ENCODE data around the gene CASK.

The CASK gene, protein sequence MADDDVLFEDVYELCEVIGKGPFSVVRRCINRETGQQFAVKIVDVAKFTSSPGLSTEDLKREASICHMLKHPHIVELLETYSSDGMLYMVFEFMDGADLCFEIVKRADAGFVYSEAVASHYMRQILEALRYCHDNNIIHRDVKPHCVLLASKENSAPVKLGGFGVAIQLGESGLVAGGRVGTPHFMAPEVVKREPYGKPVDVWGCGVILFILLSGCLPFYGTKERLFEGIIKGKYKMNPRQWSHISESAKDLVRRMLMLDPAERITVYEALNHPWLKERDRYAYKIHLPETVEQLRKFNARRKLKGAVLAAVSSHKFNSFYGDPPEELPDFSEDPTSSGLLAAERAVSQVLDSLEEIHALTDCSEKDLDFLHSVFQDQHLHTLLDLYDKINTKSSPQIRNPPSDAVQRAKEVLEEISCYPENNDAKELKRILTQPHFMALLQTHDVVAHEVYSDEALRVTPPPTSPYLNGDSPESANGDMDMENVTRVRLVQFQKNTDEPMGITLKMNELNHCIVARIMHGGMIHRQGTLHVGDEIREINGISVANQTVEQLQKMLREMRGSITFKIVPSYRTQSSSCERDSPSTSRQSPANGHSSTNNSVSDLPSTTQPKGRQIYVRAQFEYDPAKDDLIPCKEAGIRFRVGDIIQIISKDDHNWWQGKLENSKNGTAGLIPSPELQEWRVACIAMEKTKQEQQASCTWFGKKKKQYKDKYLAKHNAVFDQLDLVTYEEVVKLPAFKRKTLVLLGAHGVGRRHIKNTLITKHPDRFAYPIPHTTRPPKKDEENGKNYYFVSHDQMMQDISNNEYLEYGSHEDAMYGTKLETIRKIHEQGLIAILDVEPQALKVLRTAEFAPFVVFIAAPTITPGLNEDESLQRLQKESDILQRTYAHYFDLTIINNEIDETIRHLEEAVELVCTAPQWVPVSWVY

DNA sequence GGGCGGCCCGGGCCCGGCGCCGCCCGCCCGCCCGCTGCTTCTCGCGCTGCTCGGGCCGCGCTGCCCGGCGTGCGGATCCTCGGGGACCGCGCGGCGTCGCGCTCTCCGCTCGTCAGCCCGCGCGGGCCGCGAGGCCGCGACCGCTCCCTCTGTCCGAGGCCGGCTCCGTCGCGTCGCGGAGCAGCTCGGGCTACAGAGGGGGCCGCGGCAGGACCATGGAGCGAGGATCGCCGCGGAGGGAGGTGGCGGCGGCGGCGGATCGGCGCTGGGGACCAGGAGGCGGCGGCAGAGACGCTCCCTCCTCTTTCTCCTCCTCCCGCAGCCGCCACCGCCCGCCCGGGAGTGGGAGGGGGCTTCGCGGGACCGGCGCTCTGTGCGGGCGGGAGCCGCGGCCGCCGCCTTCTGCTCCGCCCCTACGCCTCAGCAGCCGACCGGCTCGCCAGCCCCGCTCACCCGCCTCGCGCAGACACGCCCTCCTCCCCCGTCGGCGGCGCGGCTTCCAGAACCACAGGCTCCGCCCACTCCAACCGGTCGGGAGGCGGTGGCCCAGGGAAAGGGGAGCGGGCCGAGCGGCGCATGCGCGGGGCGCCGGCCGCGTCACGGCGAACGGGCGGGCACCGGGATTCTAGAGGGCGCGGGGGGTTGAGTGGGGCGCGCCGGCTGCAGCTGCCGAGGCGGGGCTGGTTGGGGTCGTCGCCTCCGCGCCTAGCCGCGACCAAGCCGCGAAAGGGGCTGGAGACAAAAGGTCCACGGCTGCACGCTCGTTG, at the start of gene CASK:
Gene CASK, minus strand, starts transcription at position 344 of the 767 bp plus-strand sequence. CDS start 566 bp downstream, outside the sequence.
- peak; percentile 88 for DNase-seq

DNA sequence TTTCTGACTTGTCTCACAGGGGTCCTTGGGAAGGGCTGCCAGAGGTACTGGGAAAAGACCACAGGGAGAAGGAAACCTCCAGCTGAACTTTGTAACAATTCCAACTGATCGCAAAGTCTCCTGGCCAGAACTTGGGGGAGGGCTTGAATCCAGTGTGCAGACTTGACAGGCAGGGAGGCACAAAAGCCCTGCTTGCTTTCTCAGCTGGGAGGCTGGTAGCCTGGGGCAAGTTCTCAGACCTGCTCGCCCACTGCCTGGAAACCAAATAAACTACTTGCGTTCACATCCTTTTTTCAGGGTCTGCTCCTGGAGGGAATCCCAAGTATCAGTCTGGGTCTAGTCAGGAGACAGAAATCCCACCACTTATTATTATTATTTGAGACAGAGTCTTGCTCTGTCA, 48.0 kb upstream of the CASK start:
- DNase-seq = no peak

DNA sequence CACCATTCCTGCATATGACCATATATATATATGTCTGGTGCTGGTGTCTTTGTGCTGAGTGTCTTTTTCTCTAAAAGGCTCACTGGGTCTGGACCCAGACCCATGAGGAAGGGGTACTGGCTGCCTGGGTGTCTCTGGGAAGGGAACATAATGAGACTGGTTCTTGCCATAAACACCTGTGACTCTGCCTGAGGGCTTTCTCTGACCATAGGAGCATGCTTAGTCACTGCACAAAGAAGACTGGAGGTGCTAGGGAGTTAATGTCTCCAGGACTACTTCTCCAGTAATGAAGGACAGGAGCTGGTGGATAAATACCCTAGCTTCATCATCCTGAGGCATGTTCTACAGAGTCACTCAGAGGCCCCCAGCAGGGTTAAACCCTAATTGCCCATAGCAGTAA, 47.1 kb upstream of the CASK start:
- no peak for DNase-seq

DNA sequence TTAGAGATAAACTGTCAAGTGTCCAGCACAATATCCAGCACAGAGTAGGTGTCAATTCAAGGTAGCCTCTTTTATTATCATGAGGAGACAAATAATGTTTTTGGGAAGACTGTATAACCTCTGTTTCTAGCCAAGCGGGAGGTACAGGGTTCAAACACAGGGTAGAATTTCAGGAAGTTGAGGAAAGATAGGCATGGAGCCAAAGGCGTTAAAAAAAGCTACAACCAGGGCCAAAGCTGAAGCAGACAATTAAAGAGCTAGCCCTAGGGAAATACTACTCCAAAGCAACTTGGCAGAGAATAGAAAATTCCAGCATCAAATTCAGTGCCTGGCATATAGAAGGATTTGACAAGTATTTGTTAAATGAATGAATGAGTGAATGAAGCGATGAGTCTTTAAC, 40.0 kb upstream of the CASK start:
- DNase-seq = no peak

DNA sequence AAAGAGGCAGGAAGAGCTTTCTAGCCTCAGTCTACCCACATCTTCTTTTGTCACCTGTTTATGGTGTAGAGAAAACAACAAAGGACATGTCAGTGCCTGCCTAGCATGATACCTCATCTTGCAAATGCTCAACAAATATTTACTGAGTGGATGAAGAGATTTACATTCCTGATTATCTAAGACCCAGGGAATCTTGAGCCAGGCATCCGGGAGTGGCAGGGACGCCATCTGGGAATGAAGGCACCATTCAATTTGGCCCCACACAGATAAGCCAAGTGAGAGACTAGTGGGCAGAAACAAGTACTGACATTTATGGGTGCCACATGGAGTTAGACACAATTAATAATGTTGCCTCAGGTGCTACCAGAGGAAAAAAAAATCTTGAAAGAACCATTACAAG, 36.8 kb upstream of the CASK start:
- no peak for DNase-seq

DNA sequence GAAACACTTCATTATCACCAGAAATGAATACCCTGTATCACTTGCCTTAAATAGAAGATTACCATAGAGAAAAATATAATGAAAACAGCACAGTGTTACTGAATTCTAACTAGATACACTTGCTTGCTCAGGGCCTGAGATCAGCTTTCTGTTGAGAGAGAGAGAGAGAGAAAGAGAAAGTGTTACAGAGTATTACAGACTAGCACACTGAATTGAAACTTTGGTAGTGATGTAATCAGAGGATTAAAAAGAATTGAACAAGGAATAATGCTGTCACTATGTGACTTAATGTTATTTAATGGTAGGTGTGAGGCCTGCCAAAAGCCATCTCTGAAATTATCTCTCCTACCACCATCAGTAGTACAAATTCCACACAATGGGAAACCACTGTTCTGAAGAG, 35.5 kb upstream of the CASK start:
- no peak for DNase-seq

DNA sequence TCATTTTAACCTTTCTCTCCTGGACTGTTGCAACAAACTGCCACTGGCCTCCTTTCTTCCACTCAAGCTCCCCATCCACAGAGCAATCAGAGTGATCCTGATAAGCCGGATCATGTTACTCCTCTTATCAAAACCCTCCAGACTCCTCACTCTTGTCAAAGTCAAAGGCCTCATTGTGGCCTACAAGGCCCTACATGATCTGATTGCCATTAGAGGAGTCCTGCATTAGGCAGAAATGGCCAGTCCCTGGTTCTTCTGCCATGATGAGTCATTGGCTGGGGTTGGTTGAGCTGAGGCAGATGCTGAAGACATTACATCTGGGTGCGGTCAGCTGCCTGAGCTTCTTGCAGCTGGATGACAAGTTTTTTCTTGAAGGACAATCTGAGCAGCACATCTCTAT, 32.7 kb upstream of the CASK start:
- no peak for DNase-seq

DNA sequence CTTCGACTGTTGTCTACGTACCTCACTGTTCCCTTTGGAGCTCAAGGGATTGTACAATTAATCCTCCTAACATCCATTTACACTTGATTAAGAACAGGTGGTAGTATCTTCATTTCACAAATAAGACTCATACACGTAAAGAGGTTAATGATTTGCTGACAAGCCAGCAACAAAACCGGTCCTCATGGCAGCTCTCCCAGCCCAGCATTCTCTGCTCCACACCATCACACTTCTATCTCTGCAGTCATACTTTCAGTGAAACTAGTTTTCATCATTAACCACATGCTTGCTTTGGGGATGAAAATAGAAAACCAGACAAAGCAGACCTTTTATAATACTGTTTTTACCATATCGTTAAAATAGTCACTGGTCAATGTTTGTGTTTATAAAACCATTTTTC, 28.7 kb upstream of the CASK start:
- no peak for DNase-seq

DNA sequence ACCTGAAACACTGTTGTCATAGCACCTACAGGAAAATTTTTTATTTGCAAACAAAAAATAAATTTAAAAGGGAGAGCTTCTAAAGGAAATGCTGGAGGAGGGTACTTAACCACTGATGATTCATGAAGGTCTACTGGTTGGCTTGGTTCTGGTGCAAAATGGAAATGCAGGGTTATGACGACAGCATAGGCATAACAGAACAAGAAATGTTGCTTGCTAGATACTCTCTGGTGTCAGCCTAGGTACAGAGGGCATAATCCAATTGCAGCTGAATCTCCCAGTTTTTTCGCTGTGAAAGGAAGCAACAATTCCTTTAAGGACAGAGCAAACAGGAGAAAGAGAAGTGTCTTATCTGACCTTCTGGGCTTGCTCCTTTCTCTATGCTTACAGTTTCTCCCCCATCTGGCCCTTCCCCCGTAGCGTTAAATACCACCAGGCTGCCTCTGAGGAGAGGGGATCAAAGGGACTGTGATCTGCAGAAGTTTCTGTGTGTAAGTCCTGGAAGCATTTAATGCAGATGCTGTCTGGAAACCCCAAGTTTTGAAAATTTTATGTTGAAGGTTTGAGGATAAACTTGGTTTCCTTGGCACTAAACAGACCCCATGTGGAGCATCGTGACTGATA, 23.7 kb upstream of the CASK start:
- DNase-seq = no peak

DNA sequence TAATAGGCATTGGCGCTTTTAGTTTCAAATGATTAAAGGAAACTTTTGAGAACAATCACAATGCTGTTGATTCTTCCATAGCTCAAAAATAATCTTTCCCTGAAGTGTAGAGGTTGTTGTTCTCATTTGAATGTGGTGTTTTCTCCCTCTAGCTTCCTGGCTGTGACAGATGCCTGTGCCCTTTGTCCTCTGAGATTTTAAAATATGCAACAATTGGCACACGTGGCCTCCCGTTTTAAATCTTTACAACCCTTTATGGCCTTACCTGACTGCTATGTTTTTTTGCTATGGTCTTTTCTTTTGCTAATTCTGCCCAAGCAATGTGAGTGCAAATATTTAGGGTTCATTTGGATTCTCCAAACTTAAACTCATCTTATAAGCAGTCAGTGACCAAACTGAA, 22.9 kb upstream of the CASK start:
- DNase-seq = no peak

DNA sequence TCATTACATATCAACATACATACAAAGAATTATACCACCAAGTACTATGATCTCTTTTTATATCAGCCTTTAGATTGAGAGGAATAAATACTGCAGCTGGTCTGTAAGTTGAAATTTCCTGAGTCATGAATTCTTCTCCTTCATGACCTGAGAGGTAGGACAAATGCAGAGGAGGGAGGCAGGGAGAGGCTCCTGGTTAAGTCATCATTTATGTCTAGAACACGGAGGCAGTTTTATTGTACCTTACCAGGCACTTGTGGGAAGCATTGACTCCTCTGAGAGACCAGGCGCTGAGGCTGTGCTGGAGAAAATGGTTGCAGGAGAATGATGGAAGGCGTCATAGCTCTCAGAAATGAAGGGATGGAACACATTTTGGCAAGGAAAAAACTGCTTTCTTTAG, 12.5 kb upstream of the CASK start:
- no peak for DNase-seq

DNA sequence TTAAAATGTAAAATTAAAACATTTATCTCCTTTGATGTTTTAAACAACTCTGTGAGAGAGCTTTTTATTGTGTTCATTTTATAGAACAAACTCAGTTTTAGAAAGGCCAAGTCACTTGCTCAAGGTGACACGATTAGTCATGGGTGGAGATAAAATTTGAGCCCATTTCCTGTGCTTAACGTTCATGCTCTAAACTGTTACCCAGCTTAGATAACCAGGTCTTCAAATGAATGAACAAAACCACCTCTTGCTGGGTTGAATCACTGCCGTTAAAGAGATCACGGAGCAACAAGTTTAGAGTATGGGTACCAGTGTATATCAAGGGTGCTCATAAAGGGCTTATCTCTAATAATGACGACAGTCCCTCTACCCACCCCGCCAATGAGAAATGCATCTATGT, 10.2 kb upstream of the CASK start:
- no peak for DNase-seq

DNA sequence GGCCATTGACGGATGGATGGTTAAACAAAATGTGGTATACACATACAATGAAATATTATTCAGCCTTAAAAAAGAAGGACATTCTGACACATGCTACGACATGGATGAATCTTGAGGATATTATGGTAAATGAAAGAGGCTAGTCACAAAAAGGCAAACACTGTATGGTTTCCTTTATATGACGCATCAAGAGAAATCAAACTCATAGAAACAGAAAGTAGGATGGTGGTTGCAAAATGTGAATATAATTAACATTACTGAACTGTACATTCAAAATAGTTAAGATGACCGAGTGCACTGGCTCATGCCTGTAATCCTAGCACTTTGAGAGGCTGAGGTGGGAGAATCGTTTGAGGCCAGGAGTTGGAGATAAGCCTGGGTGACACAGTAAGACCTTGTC, 9.5 kb upstream of the CASK start:
- DNase-seq = no peak

DNA sequence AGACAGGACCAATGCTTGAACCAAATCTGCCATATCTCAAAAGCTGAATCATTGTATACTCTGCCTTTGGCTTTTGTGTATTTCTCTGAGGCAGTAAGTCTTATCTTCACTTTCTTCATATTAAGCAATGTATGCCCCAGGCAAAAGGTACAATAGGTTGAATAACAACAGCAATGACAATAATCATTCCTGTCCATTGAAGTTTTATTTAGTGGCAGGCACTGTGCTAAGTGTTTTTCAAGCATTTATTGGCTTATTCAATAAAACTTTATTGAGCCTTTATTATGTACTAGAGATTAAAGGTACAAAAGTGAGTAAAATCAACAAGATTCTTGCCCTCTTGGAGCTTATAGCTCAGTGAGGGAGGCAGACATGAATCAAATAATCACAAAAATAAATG, 8.2 kb upstream of the CASK start:
- DNase-seq = no peak

DNA sequence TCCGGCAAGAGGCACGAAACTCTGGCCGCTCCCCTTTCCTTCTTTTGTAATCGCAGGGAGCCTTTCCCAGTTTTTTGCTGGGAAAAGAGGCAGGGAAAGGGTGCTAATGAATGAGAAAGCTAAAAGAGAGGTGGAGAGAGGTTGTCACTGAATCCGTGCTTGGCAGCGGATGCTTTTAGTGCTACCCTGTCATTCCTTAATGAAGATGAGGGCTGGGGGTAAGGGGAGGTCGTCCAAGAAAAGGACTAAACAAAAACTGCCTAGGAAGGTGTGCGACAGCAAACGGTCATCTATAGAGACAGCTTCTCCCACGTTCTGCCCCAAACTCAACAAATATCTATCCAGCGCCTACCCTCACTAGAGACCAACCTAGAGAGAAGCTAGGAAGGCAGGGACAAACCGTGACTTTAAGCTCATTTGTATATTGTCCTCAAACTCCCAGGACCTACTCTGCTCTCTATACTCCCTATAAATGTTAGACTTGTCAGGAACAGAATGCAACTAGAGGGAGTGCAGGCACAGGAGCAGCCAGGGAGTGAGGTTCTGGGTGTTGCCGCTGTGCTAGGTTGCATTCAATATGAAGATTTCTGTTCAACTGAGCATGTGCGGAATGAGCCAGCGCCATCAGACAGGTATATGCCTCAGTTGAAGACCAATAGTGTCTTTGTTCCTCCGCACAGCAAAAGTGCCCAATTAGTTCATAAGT, 777 bp upstream of the CASK start:
- DNase-seq = peak; percentile 26

DNA sequence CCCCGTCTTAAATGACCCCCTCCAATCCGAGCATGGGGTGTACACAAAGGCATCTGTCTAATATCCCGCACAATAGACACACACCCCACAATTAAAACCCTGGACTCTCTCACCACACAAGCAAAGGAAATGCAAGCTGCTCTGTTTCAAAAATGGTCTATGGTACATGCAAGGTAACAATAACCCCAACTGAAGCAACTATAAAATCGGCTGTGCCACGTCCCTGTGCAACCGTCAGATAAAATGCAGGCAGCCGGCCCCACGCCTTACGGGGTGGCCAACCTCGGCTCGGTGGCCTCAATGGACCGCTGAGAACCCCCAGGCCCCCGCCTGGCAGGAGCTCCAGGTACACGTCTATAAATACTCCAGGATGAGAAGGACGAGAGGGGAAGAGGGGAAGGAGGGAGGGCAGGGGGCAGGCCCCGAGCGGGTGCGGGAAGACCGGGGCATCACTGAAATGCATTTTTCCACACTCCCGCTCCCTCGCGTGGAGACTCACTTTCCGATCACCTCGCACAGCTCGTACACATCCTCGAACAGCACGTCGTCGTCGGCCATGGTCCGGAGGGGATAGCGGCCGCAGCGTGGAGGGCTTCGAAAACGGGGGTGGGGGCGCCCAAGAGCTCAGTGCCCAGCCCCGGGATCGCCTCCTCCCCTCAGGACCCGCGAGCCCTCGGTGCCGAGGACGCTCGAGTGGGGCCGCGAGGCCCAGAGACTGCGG, 763 bp downstream of the CASK start:
- peak; percentile 10 for DNase-seq

DNA sequence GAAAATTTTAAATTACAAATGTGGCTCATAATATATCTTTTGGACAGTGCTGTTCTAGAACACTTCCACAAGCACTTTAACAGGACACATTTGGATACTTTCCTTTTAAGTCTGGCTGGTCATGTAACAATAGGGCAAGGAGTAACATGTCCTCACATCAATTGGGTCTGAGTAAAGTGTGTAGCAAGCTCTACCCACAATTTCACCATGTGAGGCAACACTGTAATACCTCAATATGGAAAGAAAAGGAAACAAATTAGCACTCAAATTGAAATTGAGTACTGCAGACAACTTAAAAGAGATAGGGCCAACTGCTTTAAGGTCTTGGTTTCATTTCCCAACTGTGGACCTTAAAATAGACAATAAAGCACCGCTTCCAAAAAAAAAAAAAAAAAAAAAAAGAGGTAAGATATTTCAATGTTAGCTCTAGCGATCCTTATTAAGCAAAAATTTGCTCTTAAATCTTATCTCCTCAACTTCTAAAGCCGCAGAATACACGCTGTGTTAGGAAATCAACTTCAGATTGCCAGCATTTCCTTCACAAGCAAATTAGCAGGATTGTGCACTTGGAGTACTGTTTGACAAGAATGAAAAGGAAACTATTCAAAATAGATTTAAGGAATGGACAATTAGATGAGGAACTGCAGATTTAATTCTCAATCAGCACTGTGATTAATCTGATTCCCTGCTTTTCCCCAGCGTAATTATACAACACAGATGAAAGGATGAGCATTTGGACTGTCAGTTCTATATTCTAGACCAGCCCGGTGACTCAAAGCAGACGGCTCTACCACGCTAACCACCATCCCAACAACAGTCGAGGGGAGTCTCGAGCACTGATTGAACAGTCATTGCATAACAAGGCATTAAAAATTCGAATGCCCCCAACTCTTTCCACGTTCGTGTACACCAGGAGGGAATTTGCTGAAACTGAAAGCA, 1.6 kb downstream of the CASK start:
- DNase-seq = peak; percentile 10

DNA sequence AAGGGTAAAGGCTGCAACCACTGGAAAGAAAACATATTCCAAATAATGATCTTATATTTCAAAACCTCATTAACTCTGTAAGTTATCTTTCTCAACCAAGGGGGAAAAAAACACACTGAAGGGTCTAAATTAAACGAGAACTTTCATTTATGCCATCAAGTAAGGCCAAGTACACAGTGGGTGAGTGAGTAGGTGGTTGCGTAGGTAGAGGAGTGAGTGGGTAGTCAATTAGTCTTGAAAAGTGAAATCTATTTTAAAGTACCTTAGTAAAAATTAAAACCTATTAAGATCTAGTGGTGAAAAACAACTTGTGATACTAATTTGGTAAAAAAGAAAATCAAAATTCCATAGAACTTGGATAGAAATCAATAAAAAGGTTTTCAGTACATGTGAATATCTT, 3.5 kb downstream of the CASK start:
- no peak for DNase-seq

DNA sequence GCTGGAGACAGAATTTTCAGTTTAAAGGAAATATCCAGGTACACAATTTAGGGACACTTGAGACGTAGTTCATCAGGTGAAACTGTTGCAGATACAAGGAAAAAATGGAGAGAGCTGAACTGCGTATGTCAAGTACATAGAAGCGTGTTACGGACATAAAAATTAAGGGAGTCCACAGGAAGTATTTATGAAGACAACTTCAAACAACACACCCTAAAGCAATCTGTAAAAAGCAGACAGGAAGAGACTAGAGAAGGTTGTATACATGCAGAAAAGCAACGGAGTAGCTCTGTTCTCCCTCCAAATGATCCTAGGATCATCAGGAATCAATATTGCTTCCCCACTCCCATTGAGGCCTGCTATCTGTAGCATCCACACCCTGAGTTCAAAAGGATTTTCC, 5.8 kb downstream of the CASK start:
- no peak for DNase-seq

DNA sequence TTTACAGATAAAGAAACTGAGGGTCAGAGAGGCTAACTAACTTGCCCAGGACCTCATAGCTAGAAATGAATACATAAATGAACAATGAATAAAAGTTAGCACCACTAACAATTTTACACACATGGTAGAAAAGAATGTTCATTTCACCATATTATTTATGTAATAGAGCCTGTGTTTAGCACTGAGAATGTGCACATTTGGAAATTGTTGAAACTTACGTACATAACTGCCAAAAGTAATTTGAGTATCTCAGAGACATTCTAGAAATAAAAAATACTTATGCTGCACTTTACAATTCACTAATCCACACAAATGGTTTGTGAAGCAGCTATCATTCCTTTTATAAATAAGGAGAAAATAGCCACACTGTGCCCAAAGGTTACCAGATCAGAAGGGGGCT, 9.9 kb downstream of the CASK start:
- no peak for DNase-seq
